ENCODE data around the gene OPTN.
"Not testable (repeated sequence)": the region's sequence is repeated elsewhere in the genome, so short reads cannot be mapped to it uniquely, and the experiment has no call there.

The OPTN gene

GRCh38 chr10:13094082-13094481, 5.9 kb upstream of the OPTN start:
- not testable (repeated sequence) for H3K4me1 ChIP-seq (ENCODE audit: control insufficient read depth, insufficient read depth, low read length); H3K27me3 ChIP-seq (ENCODE audit: control insufficient read depth, insufficient read depth, low read length); H3K36me3 ChIP-seq (ENCODE audit: control insufficient read depth, insufficient read depth, low read length); H3K27ac ChIP-seq (ENCODE audit: low read depth, low read length); H3K9ac ChIP-seq (ENCODE audit: low read length); H3K4me3 ChIP-seq (ENCODE audit: low read length)

- no peak overlapping the region for H3K27ac ChIP-seq (ENCODE audit: low read depth, low read length)
- H3K36me3 ChIP-seq (ENCODE audit: control insufficient read depth, insufficient read depth, low read length), result no peaks in the 10 kb centered on the region
- no peaks in the 10 kb centered on the region for H3K27me3 ChIP-seq (ENCODE audit: control insufficient read depth, insufficient read depth, low read length)
- H3K4me3 ChIP-seq (ENCODE audit: low read length), result no peak overlapping the region
- no peak overlapping the region for H3K9ac ChIP-seq (ENCODE audit: low read length)
- no peaks in the 10 kb centered on the region for H3K4me1 ChIP-seq (ENCODE audit: control insufficient read depth, insufficient read depth, low read length)
These were observed 4.9 kb upstream of the OPTN start for GRCh38 chr10:13095094-13095493.

DNA sequence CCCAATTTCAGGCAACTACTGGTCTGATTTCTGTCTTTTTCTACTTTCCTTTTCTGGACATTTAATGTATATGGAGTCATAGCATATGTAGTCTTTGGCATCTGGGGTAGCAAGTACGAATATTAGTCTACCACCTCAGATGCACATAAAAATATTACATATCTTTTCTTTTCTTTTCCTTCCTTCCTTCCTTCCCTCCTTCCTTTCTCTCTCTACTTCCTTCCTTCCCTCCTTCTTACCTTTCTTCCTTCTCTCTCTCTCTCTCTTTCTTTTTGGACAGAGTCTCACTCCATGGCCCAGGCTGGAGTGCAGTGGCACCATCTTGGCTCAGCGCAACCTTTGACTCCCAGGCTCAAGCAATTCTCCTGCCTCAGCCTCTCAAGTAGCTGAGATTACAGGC, 4.0 kb upstream of the OPTN start:
- no peaks in the 10 kb centered on the region for H3K4me1 ChIP-seq (ENCODE audit: control insufficient read depth, insufficient read depth, low read length)

DNA sequence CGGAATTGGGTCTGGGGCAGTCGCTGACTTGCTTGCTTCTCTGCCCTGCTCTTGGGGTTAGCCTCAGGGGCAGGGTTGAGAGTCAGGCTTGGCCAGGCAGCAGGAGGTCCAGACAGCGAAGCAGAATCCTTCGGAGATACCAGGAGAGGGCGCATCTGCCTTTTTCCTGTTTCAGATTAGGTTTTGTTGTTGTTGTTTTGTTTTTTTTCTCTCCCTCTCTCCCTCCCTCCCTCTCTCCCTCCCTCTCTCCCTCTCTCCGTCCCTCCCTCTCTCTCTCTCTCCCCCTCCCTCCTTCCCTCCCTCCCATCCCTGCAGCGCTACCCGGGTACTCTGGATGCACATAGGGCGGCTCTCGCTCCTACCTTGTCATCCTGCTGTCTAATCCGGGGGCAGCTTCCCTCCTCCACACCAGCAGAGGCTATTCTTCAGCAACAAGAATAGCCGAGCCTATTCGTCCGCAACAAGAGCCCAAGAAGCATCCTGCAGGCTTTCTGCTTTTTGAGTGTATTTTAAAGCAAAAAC, 758 bp upstream of the OPTN start:
- Histone ChIP-seq H3K27me3 (ENCODE audit: control insufficient read depth, insufficient read depth, low read length) (no peaks in the 10 kb centered on the region), H3K4me1 (ENCODE audit: control insufficient read depth, insufficient read depth, low read length) (peaks cover 5% of the 10 kb centered on the region), H3K27ac (ENCODE audit: low read depth, low read length) (peak overlapping the region; percentile 91), H3K36me3 (ENCODE audit: control insufficient read depth, insufficient read depth, low read length) (no peaks in the 10 kb centered on the region), H3K9ac (ENCODE audit: low read length) (no peak overlapping the region), H3K4me3 (ENCODE audit: low read length) (peak overlapping the region; percentile 81)

More for the DNA sequence above, 4.0 kb upstream of the OPTN start:
- H3K9ac ChIP-seq (ENCODE audit: low read length), result no peak overlapping the region
- no peak overlapping the region for H3K4me3 ChIP-seq (ENCODE audit: low read length)
- H3K27me3 ChIP-seq (ENCODE audit: control insufficient read depth, insufficient read depth, low read length), result no peaks in the 10 kb centered on the region
- no peaks in the 10 kb centered on the region for H3K36me3 ChIP-seq (ENCODE audit: control insufficient read depth, insufficient read depth, low read length)
- no peak overlapping the region for H3K27ac ChIP-seq (ENCODE audit: low read depth, low read length)

DNA sequence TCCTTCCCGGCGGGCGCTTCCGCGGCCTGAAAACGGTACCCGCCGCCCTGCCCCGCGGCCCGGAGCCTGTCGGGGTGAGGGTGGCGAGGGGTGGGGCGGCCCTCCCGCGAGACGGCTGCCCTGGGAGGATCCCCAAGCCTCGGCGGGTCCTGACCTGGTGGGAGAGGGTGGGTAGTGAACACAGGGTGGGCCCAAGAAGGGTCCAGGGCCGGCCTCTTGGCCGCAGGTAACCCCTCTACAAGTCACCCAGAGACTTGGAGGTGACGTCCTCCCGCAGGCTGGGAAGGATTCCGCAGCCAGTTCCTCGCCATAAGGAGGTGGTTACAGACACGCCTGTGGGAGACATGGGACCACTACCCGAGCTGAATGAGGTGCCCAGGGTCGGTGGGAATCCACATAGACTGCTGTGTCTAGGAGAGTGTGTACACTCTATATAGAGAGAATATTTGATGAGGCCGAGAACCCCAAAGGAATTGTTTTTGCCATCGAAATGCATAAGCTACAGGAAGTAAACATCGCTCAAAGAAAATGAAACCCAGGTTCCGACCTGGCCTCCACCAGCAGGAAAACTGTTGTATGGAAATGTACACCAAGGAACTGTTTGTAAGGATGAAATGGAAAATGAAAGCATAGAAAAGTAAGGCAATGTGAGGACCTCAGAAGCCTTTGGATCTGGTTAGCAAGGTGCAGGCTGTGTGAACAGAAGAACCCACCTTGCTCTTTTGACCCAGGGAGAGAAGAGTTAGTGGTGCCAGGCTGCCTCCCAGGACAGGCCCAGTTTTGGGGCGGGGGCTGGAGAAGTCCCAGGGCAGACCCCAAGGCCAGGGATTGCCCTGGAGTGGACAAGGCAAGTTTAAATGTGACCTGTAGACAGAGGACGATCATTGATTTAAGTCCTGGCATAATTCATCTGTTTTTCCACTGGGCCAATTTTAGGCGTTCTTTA, 659 bp downstream of the OPTN start:
- H3K4me1 ChIP-seq (ENCODE audit: control insufficient read depth, insufficient read depth, low read length), result peaks cover 5% of the 10 kb centered on the region
- peaks cover 3% of the 10 kb centered on the region for H3K36me3 ChIP-seq (ENCODE audit: control insufficient read depth, insufficient read depth, low read length)
- H3K27me3 ChIP-seq (ENCODE audit: control insufficient read depth, insufficient read depth, low read length), result no peaks in the 10 kb centered on the region

DNA sequence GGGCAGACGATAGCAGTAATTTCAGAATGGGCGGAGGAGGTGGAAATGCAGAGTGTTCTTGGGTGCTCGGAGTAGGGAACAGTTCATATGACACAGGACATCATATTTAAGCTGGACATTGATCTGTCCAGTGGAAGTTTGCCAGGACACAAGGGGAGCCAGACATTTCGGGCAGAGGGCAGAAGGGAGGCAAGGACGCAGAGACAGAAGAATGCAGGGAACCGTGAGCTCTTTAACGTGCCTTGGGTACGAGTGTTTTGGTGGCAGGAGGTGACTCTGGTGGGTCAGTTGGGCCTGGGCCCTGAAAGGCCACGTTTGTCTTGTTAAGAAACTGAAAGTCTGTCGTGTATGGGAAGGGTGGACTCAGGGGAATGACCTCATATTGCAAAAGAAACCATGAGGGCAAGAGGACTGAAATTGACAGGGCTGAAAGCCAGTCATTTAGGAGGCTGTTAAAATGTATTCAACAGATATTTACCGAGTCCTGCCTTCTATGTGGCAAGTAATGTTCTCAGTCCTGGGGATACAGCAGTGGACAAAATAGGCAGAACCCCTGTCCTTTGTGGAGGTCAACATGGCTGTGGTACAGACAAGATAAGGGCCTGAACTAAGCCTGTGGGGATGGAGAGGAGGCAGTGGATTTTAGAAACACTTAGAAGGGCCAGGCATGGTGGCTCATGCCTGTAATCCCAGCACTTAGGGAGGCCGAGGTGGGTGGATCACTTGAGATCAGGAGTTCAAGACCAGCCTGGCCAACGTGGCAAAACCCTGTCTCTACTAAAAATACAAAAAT, 2.2 kb downstream of the OPTN start:
- Histone ChIP-seq H3K4me3 (ENCODE audit: low read length) (peak overlapping the region; percentile 14), H3K9ac (ENCODE audit: low read length) (no peak overlapping the region), H3K27ac (ENCODE audit: low read depth, low read length) (no peak overlapping the region), H3K27me3 (ENCODE audit: control insufficient read depth, insufficient read depth, low read length) (no peaks in the 10 kb centered on the region), H3K4me1 (ENCODE audit: control insufficient read depth, insufficient read depth, low read length) (peaks cover 5% of the 10 kb centered on the region), H3K36me3 (ENCODE audit: control insufficient read depth, insufficient read depth, low read length) (peaks cover 3% of the 10 kb centered on the region)

More for the DNA sequence above, 659 bp downstream of the OPTN start:
- peak overlapping the region; percentile 91 for H3K27ac ChIP-seq (ENCODE audit: low read depth, low read length)
- peak overlapping the region; percentile 75 for H3K9ac ChIP-seq (ENCODE audit: low read length)
- peak overlapping the region; percentile 95 for H3K4me3 ChIP-seq (ENCODE audit: low read length)

DNA sequence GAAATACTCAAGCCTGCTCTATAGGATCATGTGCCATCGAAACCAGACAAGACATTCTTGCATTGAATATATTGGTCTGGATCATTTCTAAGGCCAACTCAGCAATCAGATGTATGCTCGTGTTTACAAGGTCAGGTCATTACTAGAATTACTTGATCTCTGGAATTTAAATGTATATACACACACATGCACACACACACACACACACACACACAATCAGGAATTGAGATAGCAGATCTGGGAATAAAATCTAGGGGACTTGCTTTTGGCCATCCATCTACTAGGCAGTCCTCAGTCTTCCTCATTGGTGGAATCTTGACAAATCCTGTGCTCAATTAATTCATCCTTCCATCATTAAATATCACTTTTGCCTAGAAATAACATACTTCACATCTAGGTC, 3.6 kb downstream of the OPTN start:
- Histone ChIP-seq H3K27ac (ENCODE audit: low read depth, low read length) (no peak overlapping the region), H3K36me3 (ENCODE audit: control insufficient read depth, insufficient read depth, low read length) (peaks cover 3% of the 10 kb centered on the region), H3K27me3 (ENCODE audit: control insufficient read depth, insufficient read depth, low read length) (no peaks in the 10 kb centered on the region), H3K4me3 (ENCODE audit: low read length) (no peak overlapping the region), H3K9ac (ENCODE audit: low read length) (no peak overlapping the region), H3K4me1 (ENCODE audit: control insufficient read depth, insufficient read depth, low read length) (peaks cover 5% of the 10 kb centered on the region)

- Histone ChIP-seq H3K9ac (ENCODE audit: low read length) (no peak overlapping the region), H3K27ac (ENCODE audit: low read depth, low read length) (no peak overlapping the region), H3K4me3 (ENCODE audit: low read length) (no peak overlapping the region), H3K36me3 (ENCODE audit: control insufficient read depth, insufficient read depth, low read length) (peaks cover 3% of the 10 kb centered on the region), H3K4me1 (ENCODE audit: control insufficient read depth, insufficient read depth, low read length) (peaks cover 5% of the 10 kb centered on the region), H3K27me3 (ENCODE audit: control insufficient read depth, insufficient read depth, low read length) (no peaks in the 10 kb centered on the region)
These were observed 4.7 kb downstream of the OPTN start for GRCh38 chr10:13104697-13105096.

DNA sequence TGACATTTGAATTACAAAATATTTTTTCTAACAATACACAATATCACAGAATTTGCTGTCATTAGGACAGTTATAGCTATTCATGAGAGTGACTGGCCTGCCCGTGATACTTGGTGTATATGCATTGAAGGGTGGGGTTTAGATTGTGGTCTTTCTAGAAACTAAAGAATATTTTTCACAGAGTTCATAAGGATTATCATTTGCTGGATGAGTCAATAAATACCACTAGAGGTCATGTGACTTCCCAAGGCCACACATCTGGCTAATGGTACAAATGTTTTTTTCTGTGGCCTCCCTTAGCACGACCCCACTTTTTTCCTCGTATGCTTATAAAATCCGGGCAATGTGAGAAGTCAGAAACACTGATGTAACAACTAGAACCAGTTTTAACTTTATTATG, 5.2 kb downstream of the OPTN start:
- peaks cover 7% of the 10 kb centered on the region for H3K36me3 ChIP-seq (ENCODE audit: control insufficient read depth, insufficient read depth, low read length)
- no peaks in the 10 kb centered on the region for H3K27me3 ChIP-seq (ENCODE audit: control insufficient read depth, insufficient read depth, low read length)
- no peak overlapping the region for H3K9ac ChIP-seq (ENCODE audit: low read length)
- no peak overlapping the region for H3K27ac ChIP-seq (ENCODE audit: low read depth, low read length)
- H3K4me1 ChIP-seq (ENCODE audit: control insufficient read depth, insufficient read depth, low read length), result peaks cover 5% of the 10 kb centered on the region
- H3K4me3 ChIP-seq (ENCODE audit: low read length), result no peak overlapping the region

DNA sequence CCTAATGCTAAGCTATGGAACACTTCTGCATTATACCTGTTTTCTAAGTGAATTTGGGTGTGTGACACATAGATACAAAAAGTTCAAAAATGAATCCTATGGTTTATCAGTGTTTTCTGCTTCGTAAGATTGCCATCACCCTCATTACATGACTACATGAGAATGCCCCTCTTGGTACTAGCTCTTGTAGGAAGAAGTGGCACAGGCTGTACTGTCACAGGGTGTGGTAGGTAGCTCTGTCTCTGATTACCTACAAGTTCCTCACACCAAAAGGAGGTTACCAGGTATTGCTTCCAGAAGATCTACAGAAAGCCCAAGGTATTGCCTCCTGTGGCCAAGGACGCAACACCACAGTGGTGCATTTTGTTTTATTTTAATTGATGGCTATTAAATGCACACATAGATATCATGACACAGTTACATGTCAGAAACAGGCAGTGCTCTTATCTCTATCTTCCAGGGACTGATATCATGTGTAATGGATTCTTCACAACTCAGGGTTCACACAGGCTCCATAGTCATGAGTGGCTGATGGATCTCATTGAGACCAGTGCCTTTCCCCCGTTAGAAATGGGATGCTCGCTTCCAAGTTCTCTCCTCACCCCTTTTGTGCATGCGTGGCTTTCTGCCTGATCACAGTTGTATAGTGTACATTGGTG, 6.6 kb downstream of the OPTN start:
- H3K36me3 ChIP-seq (ENCODE audit: control insufficient read depth, insufficient read depth, low read length), result peaks cover 8% of the 10 kb centered on the region
- no peak overlapping the region for H3K9ac ChIP-seq (ENCODE audit: low read length)
- H3K4me3 ChIP-seq (ENCODE audit: low read length), result no peak overlapping the region
- peaks cover 5% of the 10 kb centered on the region for H3K4me1 ChIP-seq (ENCODE audit: control insufficient read depth, insufficient read depth, low read length)
- no peak overlapping the region for H3K27ac ChIP-seq (ENCODE audit: low read depth, low read length)
- H3K27me3 ChIP-seq (ENCODE audit: control insufficient read depth, insufficient read depth, low read length), result no peaks in the 10 kb centered on the region

GRCh38 chr10:13110908-13111307, 10.9 kb downstream of the OPTN start:
- no peak overlapping the region for H3K9ac ChIP-seq (ENCODE audit: low read length)
- no peaks in the 10 kb centered on the region for H3K27me3 ChIP-seq (ENCODE audit: control insufficient read depth, insufficient read depth, low read length)
- peaks cover 11% of the 10 kb centered on the region for H3K36me3 ChIP-seq (ENCODE audit: control insufficient read depth, insufficient read depth, low read length)
- no peaks in the 10 kb centered on the region for H3K4me1 ChIP-seq (ENCODE audit: control insufficient read depth, insufficient read depth, low read length)
- H3K27ac ChIP-seq (ENCODE audit: low read depth, low read length), result no peak overlapping the region
- H3K4me3 ChIP-seq (ENCODE audit: low read length), result no peak overlapping the region

- Histone ChIP-seq H3K27ac (ENCODE audit: low read depth, low read length) (no peak overlapping the region), H3K36me3 (ENCODE audit: control insufficient read depth, insufficient read depth, low read length) (peaks cover 24% of the 10 kb centered on the region)
These were observed 13.6 kb downstream of the OPTN start for GRCh38 chr10:13113544-13113943.

More at GRCh38 chr10:13113544-13113943, 13.6 kb downstream of the OPTN start:
- Histone ChIP-seq H3K4me1 (ENCODE audit: control insufficient read depth, insufficient read depth, low read length) (no peaks in the 10 kb centered on the region), H3K9ac (ENCODE audit: low read length) (no peak overlapping the region), H3K4me3 (ENCODE audit: low read length) (no peak overlapping the region), H3K27me3 (ENCODE audit: control insufficient read depth, insufficient read depth, low read length) (no peaks in the 10 kb centered on the region)
